ENCODE data around the gene FLOT2. TPM values are rescaled to one million over a fixed set of nuclear protein-coding genes. Genes with fewer than 3 reads are reported as not detected.
"Not testable (repeated sequence)": the region's sequence is repeated elsewhere in the genome, so short reads cannot be mapped to it uniquely, and the experiment has no call there.

The FLOT2 gene
- total RNA-seq, result 150 and 151 TPM in 2 replicates

GRCh38 chr17:28896884-28897768 is at the start of gene FLOT2:
TSS of gene FLOT2 (minus strand) at chr17:28897733. CDS start at chr17:28897574, 159 bp downstream.
- intact Hi-C loops (cut with micrococcal nuclease), result loop anchor here (1.0 kb wide), 1 partner anchor 43 kb away; no protein-coding TSS in a partner anchor

GRCh38 chr17:28946239-28946638 is 48.7 kb upstream of the FLOT2 start:
- intact Hi-C loops (cut with micrococcal nuclease), result no loop called here

- intact Hi-C loops (cut with micrococcal nuclease), result no loop called here
Measured at GRCh38 chr17:28944862-28945741, 47.6 kb upstream of the FLOT2 start.

GRCh38 chr17:28944343-28944742 is 46.8 kb upstream of the FLOT2 start:
- intact Hi-C loops (cut with micrococcal nuclease), result no loop called here

GRCh38 chr17:28942925-28943324 is 45.4 kb upstream of the FLOT2 start:
- intact Hi-C loops (cut with micrococcal nuclease), result no loop called here

- intact Hi-C loops (cut with micrococcal nuclease), result no loop called here
Measured at GRCh38 chr17:28941251-28941650, 43.7 kb upstream of the FLOT2 start.

GRCh38 chr17:28940675-28941074 is 43.1 kb upstream of the FLOT2 start:
- intact Hi-C loops (cut with micrococcal nuclease), result no loop called here

GRCh38 chr17:28940142-28940541 is 42.6 kb upstream of the FLOT2 start:
- intact Hi-C loops (cut with micrococcal nuclease), result no loop called here

- intact Hi-C loops (cut with micrococcal nuclease), result no loop called here
Measured at GRCh38 chr17:28938552-28938951, 41.0 kb upstream of the FLOT2 start.

- intact Hi-C loops (cut with micrococcal nuclease), result loop anchor here (1.0 kb wide), 1 partner anchor 11 kb away; no protein-coding TSS in a partner anchor
Measured at GRCh38 chr17:28937044-28937729, 39.7 kb upstream of the FLOT2 start.

- intact Hi-C loops (cut with micrococcal nuclease), result no loop called here
Measured at GRCh38 chr17:28935744-28936460, 38.4 kb upstream of the FLOT2 start.

- intact Hi-C loops (cut with micrococcal nuclease), result not testable (repeated sequence)
Measured at GRCh38 chr17:28934508-28934907, 37.0 kb upstream of the FLOT2 start.

GRCh38 chr17:28929787-28930186 is 32.3 kb upstream of the FLOT2 start:
- intact Hi-C loops (cut with micrococcal nuclease), result no loop called here

- intact Hi-C loops (cut with micrococcal nuclease), result no loop called here
Measured at GRCh38 chr17:28928061-28928460, 30.5 kb upstream of the FLOT2 start.

- intact Hi-C loops (cut with micrococcal nuclease), result loop anchor here (1.0 kb wide), 7 partner anchors 23 to 212 kb away; partner anchors contain the start of genes DHRS13, NEK8 and TRAF4
Measured at GRCh38 chr17:28926786-28927185, 29.3 kb upstream of the FLOT2 start.

- intact Hi-C loops (cut with micrococcal nuclease), result loop anchor here (1.0 kb wide), 7 partner anchors 23 to 212 kb away; partner anchors contain the start of genes DHRS13, NEK8 and TRAF4
Measured at GRCh38 chr17:28926366-28926765, 28.8 kb upstream of the FLOT2 start.

- intact Hi-C loops (cut with micrococcal nuclease), result loop anchor here (1.0 kb wide), 7 partner anchors 23 to 212 kb away; partner anchors contain the start of genes DHRS13, NEK8 and TRAF4
Measured at GRCh38 chr17:28925912-28926365, 28.4 kb upstream of the FLOT2 start.

GRCh38 chr17:28920201-28920600 is 22.7 kb upstream of the FLOT2 start:
- intact Hi-C loops (cut with micrococcal nuclease), result no loop called here

GRCh38 chr17:28918295-28918694 is 20.8 kb upstream of the FLOT2 start:
- intact Hi-C loops (cut with micrococcal nuclease), result no loop called here

- intact Hi-C loops (cut with micrococcal nuclease), result no loop called here
Measured at GRCh38 chr17:28917465-28917864, 19.9 kb upstream of the FLOT2 start.
